ENCODE measurements around the gene LMX1A. TPM values are rescaled to one million over a fixed set of nuclear protein-coding genes. Genes with fewer than 3 reads are reported as not detected.

LMX1A gene
- total RNA-seq, 1 donor from 2014 or later = not detected

DNA sequence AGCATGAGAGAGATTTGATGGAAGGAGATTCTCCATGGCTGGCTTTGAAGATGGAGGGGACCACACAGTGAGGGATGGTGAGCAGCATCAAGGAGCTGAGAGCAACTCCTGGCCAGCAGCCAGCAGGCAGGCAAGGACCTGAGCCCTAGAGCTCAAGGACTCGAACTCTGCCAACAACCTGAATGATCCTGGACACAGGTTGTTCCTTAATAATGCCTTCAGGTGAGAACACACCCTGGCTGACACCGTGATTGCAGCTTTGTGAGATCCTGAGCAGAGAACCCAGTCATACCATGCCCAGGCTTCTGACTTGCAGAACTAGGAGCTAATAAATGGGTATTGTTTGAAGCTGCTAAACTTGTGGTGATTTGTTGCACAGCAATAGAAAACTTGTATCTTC, 183.1 kb downstream of the LMX1A start:
- Mint-ChIP-seq H3K9me3 (ENCODE audit: unreplicated experiment) (no peaks in the 10 kb centered on the region), H3K4me3 (ENCODE audit: unreplicated experiment) (no peak overlapping the region), H3K27me3 (ENCODE audit: unreplicated experiment) (no peaks in the 10 kb centered on the region), H3K4me1 (ENCODE audit: unreplicated experiment) (no peaks in the 10 kb centered on the region), H3K36me3 (ENCODE audit: unreplicated experiment) (no peaks in the 10 kb centered on the region), H3K27ac (ENCODE audit: unreplicated experiment) (no peak overlapping the region)
- DNase-seq (ENCODE audit: extremely low spot score, unreplicated experiment) = no peak
- TF ChIP-seq, protein P1, sequence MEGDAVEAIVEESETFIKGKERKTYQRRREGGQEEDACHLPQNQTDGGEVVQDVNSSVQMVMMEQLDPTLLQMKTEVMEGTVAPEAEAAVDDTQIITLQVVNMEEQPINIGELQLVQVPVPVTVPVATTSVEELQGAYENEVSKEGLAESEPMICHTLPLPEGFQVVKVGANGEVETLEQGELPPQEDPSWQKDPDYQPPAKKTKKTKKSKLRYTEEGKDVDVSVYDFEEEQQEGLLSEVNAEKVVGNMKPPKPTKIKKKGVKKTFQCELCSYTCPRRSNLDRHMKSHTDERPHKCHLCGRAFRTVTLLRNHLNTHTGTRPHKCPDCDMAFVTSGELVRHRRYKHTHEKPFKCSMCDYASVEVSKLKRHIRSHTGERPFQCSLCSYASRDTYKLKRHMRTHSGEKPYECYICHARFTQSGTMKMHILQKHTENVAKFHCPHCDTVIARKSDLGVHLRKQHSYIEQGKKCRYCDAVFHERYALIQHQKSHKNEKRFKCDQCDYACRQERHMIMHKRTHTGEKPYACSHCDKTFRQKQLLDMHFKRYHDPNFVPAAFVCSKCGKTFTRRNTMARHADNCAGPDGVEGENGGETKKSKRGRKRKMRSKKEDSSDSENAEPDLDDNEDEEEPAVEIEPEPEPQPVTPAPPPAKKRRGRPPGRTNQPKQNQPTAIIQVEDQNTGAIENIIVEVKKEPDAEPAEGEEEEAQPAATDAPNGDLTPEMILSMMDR (IDR thresholded peaks at IDR 0.05) = no peak

DNA sequence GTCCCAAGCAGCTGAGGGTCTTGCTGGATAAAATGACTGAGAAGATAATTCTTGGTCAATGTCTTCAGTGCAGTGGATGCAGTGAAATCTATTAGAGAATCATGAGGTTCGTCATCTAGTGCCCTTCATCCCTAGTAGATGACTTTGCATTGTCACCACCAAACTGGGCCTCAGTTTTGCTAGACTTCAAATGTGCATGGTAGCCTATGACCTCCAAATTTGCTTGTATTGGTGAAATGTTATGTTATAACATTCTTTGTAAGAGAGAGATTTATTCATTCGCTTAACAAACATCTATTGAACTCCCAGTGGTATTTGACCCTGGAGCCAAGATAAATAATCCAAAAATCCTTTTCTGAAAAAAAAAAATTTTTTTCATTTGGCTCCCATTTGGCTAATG, 183.8 kb downstream of the LMX1A start:
- Mint-ChIP-seq H3K4me3 (ENCODE audit: unreplicated experiment) (no peak overlapping the region), H3K9me3 (ENCODE audit: unreplicated experiment) (no peaks in the 10 kb centered on the region), H3K27me3 (ENCODE audit: unreplicated experiment) (no peaks in the 10 kb centered on the region), H3K36me3 (ENCODE audit: unreplicated experiment) (no peaks in the 10 kb centered on the region), H3K27ac (ENCODE audit: unreplicated experiment) (no peak overlapping the region), H3K4me1 (ENCODE audit: unreplicated experiment) (no peaks in the 10 kb centered on the region)
- DNase-seq (ENCODE audit: extremely low spot score, unreplicated experiment) = no peak
- TF ChIP-seq, protein P1 (IDR thresholded peaks at IDR 0.05) = no peak

DNA sequence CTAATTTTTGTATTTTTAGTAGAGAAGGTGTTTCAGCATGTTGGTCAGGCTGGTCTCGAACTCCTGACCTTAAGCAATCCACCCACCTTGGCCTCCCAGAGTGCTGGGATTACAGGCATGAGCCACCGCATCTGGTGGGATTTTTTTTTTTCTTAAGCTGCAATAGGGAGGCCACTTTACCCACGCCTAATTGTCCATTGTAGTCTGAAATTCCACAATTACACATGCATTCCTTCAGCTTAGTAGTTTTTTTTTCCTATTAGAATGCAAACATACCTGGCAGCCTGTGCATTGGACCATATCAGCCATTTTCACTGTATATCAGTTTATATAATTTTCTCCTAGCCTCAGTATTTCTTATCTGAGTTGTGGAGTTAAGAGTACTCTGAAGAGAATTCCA, 186.8 kb downstream of the LMX1A start:
- no peak overlapping the region for H3K27ac Mint-ChIP-seq (ENCODE audit: unreplicated experiment)

DNA sequence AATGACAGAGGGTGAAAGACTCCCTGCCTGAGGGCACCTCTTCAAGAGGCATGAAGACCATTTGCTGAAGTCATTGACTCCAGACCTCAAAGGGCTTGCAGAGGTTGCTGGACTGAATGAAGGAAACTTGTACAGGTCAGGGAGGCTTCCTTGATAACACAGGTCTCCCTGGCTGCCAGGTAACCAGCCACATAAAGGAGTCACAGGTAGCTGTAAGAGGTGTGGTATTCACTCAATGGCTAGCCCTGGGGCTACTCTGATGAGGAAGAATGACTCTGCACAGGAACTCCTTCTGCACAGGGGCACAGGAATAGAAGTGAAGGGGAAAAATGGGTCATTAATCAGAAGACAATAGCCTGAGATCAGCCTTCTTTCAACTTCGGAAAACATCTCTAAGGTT, 187.5 kb downstream of the LMX1A start:
- DNase-seq (ENCODE audit: extremely low spot score, unreplicated experiment) = no peak
- Mint-ChIP-seq H3K27ac (ENCODE audit: unreplicated experiment) (no peak overlapping the region), H3K4me3 (ENCODE audit: unreplicated experiment) (no peak overlapping the region), H3K27me3 (ENCODE audit: unreplicated experiment) (no peaks in the 10 kb centered on the region), H3K9me3 (ENCODE audit: unreplicated experiment) (no peaks in the 10 kb centered on the region), H3K36me3 (ENCODE audit: unreplicated experiment) (no peaks in the 10 kb centered on the region), H3K4me1 (ENCODE audit: unreplicated experiment) (no peaks in the 10 kb centered on the region)
- TF ChIP-seq, protein P1 (IDR thresholded peaks at IDR 0.05) = no peak

More for the DNA sequence above, 186.8 kb downstream of the LMX1A start:
- Mint-ChIP-seq H3K4me3 (ENCODE audit: unreplicated experiment) (no peak overlapping the region), H3K4me1 (ENCODE audit: unreplicated experiment) (no peaks in the 10 kb centered on the region), H3K27me3 (ENCODE audit: unreplicated experiment) (no peaks in the 10 kb centered on the region), H3K9me3 (ENCODE audit: unreplicated experiment) (no peaks in the 10 kb centered on the region), H3K36me3 (ENCODE audit: unreplicated experiment) (no peaks in the 10 kb centered on the region)
- DNase-seq (ENCODE audit: extremely low spot score, unreplicated experiment) = no peak
- TF ChIP-seq, protein P1 (IDR thresholded peaks at IDR 0.05) = no peak

DNA sequence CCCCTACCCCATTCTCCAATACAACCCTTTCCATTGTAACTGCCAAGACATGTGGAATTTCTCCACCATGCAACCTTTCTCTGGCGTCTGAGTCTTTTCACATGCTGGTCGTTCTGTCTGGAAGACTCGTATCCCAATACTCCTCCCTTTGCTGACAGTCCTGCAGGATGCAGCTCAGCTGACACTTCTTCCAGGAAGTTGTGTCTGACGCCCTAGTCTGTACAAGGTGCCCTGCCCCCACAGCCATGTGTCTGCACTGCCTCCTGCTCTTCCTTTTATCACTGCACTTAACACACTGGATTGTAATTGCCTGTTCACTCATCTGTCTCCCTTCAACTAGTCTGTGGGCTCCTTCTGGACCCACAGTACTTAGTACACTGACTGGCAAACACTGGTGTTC, 188.0 kb downstream of the LMX1A start:
- H3K36me3 Mint-ChIP-seq (ENCODE audit: unreplicated experiment) = no peaks in the 10 kb centered on the region
- no peaks in the 10 kb centered on the region for H3K27me3 Mint-ChIP-seq (ENCODE audit: unreplicated experiment)
- H3K4me1 Mint-ChIP-seq (ENCODE audit: unreplicated experiment) = no peaks in the 10 kb centered on the region
- TF ChIP-seq, protein P1 (IDR thresholded peaks at IDR 0.05) = no peak
- H3K9me3 Mint-ChIP-seq (ENCODE audit: unreplicated experiment) = no peaks in the 10 kb centered on the region
- H3K4me3 Mint-ChIP-seq (ENCODE audit: unreplicated experiment) = no peak overlapping the region
- DNase-seq (ENCODE audit: extremely low spot score, unreplicated experiment) = no peak
- no peak overlapping the region for H3K27ac Mint-ChIP-seq (ENCODE audit: unreplicated experiment)

All from osteocyte (in vitro differentiated cells).